AG09309 (cell line): ENCODE data around the gene INPP5A.
A peak's percentile ranks its signal among the peaks of the same experiment; 100 is the strongest.

Source experiments
- DNase-seq: peaks from one replicate; pipeline ENCODE4 v3.0.0-alpha.2; 2010; ENCODE audit warnings: low read depth
- H3K4me3 ChIP-seq: 2 replicates; pipeline ENCODE4 v1.5.1; 2011; ENCODE audit warnings: mild to moderate bottlenecking, low read depth, low read length, moderate library complexity; ENCODE audit not compliant: control insufficient read depth
- TF ChIP-seq, protein P1 (sequence below): IDR thresholded peaks from 2 replicates; pipeline ENCODE4 v1.5.1; 2011; ENCODE audit warnings: mild to moderate bottlenecking, low read depth, low read length, inconsistent platforms; ENCODE audit not compliant: insufficient read depth, control insufficient read depth; ENCODE audit errors: missing control alignments

INPP5A gene

DNA sequence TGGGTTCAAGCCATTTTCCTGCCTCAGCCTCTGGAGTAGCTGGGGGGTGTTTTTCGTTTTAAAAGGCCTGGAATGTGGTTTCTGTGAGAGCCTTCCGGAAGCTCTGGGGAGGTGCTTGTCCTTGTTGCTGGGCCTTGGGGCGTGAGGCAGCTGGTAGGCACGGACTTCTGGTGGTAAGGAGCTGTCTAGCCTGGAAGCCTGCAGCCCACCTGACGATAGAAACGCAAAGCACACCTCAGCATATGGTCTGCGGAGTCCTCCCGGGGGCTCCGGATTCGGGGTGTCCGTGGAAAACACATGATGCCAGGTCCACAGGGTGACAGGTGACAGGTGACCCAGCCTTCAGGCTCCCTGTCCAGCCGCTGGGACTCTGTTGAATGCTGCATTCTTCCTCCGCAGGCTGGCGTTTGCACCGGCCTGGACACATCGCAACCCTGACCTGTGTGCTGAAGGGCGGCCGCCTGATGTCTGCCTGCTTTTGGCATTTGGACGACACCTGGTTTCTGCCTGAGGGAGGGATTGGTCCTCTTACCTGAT lies 37.3 kb downstream of the INPP5A start:
- TF ChIP-seq, protein P1, sequence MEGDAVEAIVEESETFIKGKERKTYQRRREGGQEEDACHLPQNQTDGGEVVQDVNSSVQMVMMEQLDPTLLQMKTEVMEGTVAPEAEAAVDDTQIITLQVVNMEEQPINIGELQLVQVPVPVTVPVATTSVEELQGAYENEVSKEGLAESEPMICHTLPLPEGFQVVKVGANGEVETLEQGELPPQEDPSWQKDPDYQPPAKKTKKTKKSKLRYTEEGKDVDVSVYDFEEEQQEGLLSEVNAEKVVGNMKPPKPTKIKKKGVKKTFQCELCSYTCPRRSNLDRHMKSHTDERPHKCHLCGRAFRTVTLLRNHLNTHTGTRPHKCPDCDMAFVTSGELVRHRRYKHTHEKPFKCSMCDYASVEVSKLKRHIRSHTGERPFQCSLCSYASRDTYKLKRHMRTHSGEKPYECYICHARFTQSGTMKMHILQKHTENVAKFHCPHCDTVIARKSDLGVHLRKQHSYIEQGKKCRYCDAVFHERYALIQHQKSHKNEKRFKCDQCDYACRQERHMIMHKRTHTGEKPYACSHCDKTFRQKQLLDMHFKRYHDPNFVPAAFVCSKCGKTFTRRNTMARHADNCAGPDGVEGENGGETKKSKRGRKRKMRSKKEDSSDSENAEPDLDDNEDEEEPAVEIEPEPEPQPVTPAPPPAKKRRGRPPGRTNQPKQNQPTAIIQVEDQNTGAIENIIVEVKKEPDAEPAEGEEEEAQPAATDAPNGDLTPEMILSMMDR: no peak
- no peak overlapping the region for H3K4me3 ChIP-seq
- no peak for DNase-seq

DNA sequence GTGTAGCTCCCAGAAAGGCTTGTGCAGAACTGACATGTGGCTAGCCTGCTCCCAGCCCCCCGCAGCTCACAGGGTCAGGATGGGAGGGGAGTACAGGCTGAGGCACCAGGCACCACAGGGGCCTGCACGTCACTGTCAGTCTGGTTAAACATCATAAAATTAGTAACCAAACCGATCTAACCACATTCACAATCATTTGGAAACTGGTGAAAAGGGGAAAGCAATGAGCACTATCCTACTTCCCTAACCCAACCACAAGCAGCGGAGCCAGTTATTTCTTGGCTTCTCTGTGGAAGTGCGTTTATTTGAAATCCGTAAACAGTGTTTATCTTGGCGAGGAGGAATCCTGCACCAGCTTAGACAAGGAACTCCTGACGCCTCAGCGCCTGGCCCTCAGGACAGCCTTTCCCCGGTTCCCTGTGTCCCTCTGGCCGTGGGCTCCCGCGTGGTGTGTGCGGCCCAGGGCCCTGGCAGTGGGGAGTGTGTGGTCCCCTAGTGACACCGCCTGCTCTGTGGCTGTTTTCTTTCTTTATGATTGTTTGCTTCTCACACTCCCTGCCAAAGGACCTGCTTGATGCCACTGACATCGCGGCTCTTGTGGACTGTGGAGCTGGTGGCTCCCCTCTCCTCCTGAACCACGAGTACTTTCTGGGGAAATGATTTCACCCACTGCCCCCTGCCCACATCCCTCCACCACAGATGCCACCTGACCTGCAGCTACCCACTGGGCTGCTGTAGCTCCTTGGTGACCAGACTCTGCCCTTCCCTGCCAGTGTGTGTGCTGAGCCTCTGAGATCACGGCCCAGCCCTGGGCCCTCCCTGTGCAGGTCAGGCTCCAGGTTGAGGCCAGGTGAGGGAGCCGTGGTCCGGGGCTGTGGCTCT lies 38.0 kb downstream of the INPP5A start:
- peak; percentile 87 for DNase-seq
- H3K4me3 ChIP-seq: no peak overlapping the region
- TF ChIP-seq, protein P1: no peak

DNA sequence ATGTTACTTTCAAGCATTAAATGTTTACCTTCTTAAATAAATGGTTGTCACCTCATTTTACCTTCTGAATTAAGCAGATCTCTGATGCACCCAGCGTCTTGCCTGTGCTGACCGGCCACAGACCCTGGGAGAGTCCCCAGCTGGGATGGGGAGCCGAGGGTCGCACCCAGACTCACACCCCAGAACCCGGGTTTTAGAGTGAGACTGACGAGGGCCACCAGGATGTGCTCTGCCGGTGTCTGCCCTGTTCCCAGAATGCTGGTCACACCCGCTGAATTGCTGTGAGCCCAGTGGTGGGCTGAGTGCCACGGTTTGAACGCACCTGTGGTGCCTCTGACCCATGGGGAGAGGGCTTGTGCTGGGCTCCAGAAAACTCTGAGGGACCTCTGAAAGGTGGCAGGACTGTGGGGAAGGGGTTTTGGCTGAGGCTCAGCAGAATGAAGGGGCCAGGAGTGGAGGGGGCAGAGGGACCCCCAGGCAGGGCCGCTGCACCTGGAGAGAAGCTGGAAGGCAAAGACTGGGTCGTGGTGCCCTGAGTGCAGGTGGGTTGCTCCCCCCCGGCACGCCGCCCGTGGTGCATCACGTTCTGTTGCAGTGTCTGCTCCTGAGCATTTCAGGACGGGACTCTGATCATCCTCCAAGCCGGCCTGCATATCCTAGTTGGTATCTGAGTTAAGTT lies 39.2 kb downstream of the INPP5A start:
- TF ChIP-seq, protein P1: no peak
- no peak overlapping the region for H3K4me3 ChIP-seq
- DNase-seq: no peak

DNA sequence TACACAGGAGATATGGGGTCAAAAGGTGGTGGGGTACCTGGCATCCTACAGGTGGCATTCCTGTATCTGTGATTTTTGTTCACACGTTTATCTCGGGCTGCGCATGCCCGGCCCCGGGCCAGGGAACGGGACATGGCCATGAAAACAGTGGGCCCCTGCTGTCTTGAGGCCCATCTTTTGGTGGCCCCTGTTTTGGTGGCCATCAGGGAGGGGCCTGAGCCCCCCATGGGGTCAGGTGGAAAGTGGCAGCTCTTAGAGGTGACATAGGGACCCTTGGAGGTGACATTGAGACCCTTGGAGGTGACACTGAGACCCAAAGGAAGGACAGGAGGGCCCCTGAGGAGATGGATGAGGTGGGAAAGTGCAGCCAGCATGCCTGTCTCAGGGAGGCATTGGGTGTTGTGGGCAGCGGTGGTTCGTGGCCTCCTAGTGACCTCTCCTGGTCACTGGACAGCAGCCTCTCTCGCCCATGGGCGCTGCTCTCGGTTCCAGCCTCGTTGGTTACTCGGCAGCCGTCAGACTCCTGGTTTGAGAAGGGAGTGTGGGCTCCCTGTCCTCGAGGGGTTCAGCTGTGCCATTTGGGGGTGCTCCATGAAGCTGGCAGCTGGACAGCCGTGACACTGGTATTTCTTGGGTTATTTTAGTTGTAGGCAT lies 39.9 kb downstream of the INPP5A start:
- TF ChIP-seq, protein P1: peak; percentile 20
- no peak overlapping the region for H3K4me3 ChIP-seq
- no peak for DNase-seq

DNA sequence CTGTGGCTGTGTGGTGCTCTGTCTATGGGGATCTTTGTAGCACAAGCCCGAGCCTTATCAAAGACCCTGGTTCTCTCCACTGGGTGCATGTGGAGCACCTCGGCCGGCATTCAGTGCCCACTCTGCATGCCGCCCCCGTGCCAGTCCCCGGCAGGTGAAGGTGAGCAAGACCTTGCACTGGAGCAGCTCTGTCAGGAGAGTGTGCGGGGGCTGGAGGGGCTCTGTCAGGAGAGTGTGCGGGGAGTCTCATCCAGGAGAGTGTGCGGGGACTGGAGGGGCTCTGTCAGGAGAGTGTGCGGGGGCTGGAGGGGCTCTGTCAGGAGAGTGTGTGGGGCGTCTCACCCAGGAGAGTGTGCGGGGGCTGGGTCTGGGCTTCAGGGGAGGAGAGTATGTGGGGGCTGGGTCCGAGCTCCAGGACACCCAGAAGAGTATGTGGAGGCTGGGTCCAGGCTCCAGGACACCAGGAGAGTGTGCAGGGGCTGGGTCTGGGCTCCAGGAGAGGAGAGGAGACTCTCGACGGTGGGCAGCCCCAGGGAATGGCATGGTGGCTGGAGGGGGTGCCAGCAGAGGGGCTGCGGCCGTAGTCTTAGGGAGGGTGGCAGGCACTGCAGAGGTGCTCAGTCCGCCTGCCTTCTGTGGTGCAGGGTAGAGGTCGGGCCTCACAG lies 40.8 kb downstream of the INPP5A start:
- no peak overlapping the region for H3K4me3 ChIP-seq

More for the DNA sequence above, 40.8 kb downstream of the INPP5A start:
- no peak for DNase-seq
- TF ChIP-seq, protein P1: no peak
